Medulla oblongata (tissue), 1 donor: ENCODE measurements around the gene LRRC59.
"Not testable (repeated sequence)": the region's sequence is repeated elsewhere in the genome, so short reads cannot be mapped to it uniquely, and the experiment has no call there.

Experiments used
- DNase-seq: peaks from one replicate; pipeline ENCODE4 v3.0.0-alpha.2; 2015; ENCODE audit errors: extremely low spot score

The LRRC59 gene

GRCh38 chr17:50347117-50347893, 50.0 kb downstream of the LRRC59 start:
- DNase-seq = no peak

- peak; percentile 19 for DNase-seq
These were observed 50.8 kb downstream of the LRRC59 start for GRCh38 chr17:50346313-50347116.

- DNase-seq = peak; percentile 77
These were observed 51.7 kb downstream of the LRRC59 start, which contains the start of gene XYLT2 for GRCh38 chr17:50345432-50346312. Gene XYLT2, plus strand, starts transcription at chr17:50346126. Its CDS starts 15 bp downstream, at chr17:50346141.

GRCh38 chr17:50344731-50345365, 52.5 kb downstream of the LRRC59 start:
- DNase-seq = no peak

- DNase-seq = no peak
These were observed 57.9 kb downstream of the LRRC59 start for GRCh38 chr17:50339381-50339780.

- DNase-seq = no peak
These were observed 58.7 kb downstream of the LRRC59 start for GRCh38 chr17:50338645-50339044.

- no peak for DNase-seq
These were observed 59.4 kb downstream of the LRRC59 start for GRCh38 chr17:50337956-50338355.

- not testable (repeated sequence) for DNase-seq
These were observed 63.8 kb downstream of the LRRC59 start for GRCh38 chr17:50333291-50334057.

- no peak for DNase-seq
These were observed 65.1 kb downstream of the LRRC59 start for GRCh38 chr17:50332196-50332595.
